ENCODE measurements around the gene SIRPG.
"Not testable (repeated sequence)": the region's sequence is repeated elsewhere in the genome, so short reads cannot be mapped to it uniquely, and the experiment has no call there.

Gene SIRPG

DNA sequence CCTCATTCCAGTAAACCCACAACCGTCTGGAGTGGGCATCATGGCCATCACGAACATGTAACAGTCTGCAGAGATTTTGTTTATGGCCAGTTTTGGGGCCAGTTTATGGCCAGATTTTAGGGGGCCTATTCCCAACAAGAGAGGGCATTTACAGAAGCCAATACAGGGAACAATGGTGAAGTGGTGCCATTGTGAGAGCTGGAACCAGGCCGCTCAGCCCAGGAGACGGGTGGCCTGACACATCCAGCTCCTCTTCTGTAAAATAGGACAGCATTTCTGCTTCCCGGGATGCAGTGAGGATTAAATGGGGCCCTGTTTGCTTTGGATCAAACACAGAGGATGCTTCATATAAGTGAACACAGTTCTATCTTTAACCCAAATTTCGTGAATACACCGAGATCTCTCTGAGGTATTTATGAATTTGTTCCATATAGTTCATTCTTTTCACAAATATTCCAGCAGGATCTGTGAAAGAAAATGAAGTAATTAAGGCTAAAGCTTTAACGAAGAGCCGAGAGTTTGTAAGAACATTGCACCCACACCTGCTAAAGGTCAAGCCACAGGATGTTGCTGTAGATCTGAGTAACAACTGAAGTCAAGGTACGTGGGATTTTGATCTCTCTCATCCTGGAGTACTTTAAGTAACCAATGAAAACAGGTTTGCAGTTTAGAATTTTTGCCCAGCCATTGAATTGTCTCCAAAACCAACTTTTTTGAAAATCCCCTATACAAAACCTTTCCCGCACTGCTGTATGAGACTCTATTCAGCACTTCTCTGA is 14.5 kb upstream of the SIRPG start:
- DNase-seq = no peak

DNA sequence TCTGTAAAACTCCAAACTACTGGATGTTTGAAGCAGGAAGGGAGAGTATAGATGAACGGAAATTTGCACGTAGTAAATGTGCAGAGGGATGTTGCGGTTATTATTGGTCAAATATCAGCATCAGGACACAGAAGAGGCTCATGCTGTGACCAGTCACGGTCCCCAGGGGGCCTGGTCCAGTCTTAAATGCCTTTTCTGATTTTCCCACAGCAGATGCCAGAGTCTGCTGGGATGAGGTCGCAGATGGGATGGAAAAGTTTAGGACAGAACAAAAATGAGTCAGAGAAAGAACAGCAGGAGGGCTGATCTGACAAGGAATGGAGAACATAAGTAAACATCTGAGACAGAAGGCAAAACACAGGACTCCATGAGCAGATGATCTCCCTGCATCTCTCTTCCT is 11.7 kb upstream of the SIRPG start:
- DNase-seq = no peak

DNA sequence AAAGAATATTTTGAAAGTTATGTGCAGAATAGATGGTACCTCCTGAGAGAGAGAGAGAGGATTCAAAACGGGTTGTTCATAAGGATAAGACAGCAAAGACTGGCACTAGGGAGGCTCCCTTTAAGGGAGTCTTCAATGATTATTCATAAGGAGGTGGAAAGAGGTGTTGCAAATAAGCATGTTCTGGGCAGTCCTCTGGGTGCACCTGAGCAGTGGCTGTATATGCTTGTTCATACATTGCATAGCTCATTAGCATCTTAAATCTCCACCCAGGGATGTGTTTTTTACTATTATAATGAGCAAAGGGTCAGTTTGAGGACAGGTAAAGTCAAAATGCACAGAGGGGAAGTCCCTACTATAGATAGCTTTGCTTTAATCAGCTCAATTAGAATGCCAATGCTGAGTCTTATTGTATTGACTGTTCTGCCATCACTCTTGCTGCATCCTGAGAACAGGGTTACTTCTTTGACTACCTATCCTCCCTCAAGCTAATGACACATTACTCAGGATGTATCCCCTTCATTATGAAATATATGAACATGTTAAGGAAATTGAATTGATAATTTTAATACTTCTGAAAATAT is 10.0 kb upstream of the SIRPG start:
- DNase-seq = no peak

DNA sequence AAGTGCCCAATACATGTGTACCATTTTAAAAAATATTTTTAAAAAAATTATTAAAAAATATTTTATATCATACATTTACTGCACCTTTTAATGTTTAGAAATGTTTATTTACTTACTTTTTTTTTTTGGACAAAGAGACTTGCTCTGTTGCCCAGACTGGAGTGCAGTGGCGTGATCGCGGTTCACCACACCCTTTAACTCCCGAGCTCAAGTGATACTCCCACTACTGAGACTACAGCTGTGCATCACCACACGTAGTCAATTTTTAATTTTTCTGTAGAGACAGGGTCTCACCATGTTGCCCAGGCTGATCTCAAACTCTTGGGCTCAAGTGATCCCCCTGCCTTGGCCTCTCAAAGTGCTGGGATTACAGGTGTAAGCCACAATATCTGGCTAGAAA is 9.2 kb upstream of the SIRPG start:
- DNase-seq = no peak

DNA sequence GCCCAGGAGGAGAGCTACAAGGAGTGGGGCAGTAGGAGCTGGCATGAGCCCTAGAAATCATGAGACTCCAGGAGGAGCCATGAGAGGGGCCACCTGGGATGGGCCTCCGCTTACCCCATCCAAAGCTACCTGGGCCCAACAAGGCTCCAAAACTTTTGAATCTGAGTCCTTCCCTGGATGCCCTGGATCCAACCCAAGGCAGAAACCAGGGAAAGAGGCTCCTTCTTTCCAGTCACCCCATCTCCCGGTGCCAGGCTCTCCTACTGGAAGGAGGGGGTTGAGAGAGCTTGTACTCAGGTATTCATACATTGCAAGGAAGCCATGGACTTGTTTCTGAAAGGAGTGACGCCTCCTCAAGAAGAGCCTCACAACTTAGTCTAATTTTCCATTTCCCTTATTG is 7.8 kb upstream of the SIRPG start:
- no peak for DNase-seq

DNA sequence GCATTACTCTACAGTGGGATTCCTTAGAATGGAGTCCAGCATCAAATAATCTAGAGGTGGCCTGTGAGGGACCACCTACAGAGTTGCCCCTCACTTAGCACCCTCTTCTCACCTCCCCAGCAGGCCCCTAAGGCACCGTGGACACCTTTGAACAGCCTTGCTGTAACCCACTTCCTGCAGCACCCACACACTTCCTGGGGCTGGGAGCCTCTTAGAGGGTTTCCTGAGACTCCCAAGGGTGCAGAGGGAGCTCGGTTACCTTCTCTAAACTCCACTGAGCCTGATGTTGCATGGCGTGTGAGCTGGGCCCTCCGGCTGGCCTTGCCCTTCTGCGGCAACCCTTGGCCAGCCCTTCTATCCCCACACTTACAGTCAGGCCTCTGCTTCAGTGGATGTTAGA is 7.3 kb upstream of the SIRPG start:
- DNase-seq = no peak

DNA sequence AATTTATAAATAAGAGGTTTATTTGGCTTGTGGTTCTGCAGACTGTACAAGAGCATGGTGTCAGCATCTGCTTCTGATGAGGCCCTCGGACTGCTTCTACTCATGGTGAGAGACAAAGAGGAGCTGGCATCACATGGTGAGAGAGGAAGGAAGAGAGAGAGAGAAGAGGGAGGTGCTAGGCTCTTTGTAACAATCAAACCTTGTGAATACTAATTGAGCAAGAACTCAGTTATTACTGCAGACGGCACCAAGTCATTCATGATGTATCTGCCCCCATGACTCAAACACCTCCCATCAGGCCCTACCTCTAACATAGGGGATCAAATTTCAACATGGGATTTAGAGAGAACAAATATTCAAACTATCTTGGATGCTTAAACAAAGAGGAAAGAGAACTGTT is 6.3 kb upstream of the SIRPG start:
- no peak for DNase-seq

DNA sequence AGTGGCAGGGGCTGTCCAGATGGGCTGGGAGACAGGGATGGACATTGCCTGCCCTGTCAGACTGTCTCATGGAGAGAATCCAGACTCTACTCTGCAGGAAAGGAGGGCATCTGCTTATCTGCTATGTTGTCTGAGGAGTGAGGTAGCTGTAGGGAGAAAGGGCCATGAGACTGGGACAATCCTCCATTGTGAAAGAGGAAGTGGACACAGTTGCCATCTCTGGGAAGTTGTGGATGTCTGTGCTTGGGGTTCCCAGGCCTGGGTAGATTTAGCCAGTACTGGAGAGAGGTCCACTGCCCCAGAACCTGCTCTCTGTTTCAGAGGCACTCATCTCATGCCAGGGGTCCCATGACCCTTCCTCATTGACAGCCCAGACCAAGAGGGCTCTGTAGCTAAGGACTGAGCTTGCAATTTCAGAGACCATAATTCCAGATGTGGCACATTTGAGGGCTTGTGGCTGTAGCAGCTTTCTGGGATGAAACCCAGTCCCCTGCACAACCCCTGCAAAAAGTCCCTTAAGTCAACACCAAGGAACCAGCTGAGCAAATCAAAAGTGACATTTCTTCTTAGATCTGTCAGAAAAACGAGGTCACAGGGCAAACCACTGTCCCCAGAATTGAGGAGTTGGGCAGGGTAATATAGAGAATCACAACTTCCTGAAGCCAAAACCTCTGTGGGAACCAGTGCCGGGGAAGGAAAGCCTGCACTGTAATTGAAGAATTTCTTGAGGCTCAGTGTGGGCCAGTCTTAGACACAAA is 4.1 kb upstream of the SIRPG start:
- no peak for DNase-seq

DNA sequence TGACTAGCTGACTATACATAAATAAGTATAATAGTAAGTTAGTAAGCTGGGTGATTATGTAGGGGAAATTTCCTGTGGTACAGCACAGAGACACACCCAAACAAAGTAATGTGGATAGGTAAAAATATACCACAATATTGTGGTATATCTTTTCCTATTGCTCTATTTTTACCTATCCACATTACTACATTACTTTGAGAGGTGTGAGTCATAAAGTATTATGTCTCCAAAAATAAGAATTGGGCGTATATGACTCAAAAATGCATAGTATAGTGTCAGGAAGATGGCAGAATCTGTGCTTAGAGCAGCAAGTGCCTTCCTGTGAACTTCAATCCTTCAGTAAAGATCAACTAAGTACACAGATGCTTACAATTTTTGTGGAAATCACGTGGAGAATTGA is 2.7 kb upstream of the SIRPG start:
- no peak for DNase-seq

DNA sequence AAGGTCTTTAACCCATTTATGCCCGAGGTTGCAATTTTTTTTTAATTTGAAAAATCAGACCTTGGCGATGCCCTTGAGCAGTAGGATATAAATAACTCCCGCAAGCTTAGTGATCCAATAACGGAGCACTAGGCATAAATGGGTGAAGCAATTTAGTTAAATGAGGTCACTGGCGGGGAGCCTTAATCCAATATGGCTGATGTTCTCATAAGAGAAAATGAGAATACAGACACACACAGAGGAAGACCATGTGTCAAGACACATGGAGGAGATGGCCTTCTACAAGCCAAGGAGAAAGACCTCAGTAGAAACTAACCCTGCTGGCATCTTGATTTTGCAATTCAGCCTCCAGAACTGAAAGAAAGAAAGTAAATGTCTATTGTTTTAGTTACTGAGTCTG is 735 bp downstream of the SIRPG start:
- no peak for DNase-seq

DNA sequence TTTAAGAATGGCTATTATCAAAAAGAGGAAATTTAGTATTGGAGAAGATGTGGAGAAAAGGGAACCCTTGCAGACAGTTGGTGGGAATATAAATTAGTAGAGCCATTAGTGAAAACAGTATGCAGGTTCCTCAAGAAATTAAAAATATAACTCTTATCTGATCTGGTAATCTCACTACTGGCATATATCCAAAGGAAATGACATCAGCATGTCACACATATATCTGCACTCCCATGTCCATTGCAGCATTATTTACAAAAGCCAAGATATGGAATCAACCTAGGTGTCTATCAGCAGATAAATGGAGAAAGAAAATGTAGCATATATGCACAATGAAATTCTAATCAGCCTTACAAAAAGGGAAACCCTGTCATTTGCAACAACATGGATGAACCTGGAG is 2.6 kb downstream of the SIRPG start:
- no peak for DNase-seq

DNA sequence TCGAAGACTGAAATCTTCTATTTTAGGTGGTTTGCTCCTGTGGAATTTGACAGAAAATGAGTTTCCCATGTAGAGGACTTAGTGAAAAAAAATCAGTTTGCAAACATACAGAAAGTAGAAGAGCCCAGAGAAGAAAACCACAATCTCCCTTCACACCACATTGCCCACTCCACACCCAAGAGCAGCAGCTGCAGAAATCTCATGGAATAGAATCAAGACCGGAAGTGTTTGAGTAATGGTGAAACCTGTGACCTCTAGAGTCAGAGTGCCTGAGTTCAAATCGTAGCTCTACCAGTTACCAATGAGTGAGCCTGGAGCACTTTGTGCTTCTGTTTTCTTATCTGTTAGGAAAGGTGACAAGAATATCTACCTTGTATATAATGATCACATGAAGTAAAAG is 4.6 kb downstream of the SIRPG start:
- DNase-seq = no peak

DNA sequence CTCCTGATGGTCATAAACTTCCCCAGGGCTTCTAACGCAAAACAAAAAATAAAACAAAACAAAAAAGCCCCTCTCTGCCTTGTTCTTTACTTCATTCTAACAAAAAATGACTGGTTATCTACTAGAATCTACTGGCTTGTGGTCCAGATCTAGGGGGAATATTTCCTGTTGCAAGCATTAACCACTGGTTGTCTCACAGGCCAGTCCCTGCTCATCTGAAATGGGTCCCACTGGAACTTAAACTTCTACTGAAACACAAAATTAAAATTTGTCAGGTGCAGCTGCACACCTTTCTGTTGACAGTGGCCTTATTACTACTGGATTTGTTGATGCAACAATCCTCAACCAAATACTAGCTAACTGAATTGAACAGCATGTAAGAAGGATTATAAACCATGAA is 5.5 kb downstream of the SIRPG start:
- DNase-seq = no peak

DNA sequence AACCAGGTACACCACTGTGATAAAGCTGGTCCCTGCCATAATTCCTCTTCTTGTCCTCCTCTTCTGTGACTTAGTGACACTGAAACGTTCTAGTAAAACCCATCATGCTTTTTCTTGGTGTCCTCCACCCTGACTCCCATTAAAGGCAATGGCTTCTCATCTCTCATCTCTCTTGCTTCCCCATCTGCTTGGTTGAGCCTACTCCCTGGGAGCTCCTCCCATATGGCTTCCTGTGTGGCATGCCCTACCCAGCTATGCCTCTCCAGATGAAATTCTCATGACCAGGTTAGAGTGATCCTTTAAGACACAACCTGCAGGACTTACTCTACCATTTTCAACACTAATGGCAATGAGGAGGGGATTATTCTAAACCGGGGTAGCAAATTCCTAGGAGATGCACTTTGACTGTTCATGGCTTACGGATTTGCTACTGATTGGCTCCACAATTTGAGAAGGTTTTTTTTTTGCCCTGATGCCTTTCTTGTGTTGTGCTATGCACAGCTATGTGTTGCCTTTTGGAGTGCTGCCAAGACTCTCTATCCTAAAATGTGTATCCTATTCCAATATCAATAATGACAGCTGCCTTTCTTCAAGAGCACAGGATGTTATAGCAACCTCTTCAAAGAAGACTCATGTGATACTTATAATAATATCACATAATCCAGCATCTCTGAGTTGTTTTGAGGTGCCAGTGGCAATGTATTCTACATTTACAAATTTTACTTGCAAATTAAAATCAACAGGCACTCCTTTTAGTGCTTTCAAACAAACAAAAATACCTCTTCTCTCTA is 6.1 kb downstream of the SIRPG start:
- DNase-seq = no peak

DNA sequence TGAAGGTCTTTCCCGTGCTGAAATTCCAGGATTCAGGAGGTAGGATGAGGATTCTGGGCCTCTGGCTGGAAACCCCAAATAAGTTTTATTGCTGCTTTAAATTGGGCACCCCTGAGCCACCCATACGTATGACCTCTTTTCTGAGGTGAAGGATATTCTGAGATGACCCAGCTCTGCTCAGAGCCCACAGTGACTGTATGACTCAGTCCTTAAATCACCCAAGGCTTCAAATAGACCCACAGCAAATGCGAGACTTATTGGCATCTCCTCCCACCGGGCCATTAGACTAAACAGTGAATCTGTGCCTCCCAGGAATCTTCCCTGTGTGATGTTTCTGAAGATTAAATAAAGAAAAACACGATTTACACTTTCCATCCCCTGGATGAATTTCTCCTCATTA is 9.5 kb downstream of the SIRPG start:
- DNase-seq = no peak

DNA sequence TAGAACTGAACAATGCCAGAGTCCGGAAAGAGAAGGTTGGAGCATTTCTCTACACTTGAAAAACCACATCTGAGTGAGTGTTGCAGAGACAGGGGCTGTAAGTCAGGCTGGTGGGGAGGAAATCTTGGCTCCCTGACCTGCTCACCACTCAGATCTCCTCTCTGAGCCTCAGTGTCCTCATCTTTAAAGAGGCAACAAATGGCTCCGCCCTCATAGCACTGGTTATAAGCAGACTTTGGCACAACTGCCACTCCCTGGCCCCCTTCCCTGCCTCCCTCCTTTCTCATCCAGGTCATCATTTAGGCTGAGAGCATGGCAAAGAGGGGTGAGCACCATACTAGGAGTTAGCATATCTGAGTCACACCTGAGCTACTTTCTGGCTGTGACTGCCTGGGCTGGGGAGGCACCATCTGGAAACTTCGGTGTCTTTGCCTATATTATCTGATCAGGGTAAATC is 10.6 kb downstream of the SIRPG start:
- DNase-seq = no peak

DNA sequence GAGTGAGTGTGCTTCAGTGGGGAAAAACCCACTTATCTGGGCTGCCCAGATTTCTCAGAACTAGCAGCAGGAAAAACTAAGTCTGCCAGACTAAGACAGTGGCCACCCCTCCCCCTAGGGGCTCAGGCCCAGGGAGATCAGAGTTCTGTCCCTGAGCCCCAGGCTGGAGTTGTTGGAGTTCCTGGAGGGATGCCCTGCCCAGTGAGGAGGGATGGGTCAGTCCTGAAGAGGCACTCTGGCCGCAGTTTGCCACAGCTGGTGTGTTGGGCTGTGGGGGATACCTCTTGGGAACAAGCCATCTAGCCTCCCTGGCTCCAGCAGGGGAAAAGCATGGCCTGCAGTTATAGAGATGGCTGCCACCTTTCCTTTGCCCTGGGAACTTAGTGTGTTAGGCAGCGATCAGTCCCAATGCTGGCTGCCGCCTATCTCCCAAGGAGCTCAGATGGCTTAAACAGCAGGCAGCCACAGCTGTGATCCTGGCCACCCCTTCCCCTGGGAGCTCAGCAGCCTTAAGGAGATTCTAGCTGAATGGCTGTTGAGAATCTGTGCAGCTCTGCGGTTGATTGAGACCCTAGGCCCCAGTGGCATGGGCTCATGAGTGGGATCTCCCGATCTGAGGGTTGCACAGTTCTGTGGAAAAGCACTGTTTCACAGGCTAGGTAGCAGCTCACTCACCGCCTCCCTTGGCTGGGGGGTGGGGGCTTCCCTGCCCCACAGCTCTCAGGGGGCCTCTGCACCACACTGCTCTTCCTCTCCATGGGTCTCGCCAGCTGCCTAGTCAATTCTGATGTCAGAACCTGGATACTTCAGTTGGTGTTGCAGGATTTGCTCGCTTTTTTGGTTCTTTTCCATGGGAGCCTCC is 13.2 kb downstream of the SIRPG start:
- no peak for DNase-seq

DNA sequence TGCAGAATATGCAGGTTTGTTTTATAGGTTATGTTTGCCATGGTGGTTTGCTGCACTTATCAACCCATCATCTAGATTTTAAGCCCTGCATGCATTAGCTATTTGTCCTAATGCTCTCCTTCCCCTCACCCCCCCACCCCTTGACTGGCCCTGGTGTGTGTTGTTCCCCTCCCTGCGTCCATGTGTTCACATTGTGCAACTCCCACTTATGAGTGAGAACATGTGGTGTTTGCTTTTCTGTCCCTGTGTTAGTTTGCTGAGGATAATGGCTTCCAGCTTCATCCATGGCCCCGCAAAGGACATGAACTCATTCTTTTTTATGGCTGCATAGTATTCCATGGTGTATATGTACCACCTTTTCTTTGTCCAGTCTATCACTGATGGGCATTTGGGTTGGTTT is 18.9 kb downstream of the SIRPG start:
- DNase-seq = not testable (repeated sequence)

DNA sequence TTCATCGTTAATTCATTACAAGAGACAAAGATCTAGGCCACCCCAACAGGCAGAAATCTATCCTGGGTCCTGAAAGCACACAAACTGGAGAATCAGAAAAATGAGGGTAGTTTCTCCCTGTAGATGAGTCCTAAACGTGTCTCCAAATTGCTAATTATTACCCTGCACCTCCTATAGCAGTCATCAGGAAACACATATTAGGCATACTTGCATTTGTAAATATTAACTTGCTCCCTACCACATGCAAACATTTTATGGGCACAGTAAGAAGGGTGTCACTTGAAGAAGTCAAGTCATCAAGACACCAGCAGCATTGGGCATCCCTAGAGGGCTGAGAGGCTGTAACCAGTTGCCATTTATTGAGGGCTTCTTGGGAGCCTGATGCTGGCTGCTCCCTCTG is 19.8 kb downstream of the SIRPG start:
- DNase-seq = no peak

DNA sequence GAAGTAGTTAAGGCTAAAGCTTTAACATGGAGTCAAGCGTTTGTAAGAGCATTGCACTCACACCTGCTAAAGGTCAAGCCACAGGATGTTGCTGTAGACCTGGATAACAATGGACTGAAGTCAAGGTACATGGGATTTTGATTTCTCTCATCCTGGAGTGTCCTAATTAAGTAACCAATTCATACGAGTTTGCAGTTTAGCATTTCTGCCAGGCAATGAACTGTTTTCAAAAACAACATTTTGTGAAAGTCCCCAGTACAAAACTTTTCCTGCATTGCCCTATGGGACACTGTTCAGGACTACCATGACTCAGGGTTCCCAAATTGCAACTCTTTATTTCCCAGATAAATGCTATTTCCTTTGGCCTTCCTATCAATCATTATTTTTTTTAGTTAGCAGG is 20.4 kb downstream of the SIRPG start:
- DNase-seq = no peak

DNA sequence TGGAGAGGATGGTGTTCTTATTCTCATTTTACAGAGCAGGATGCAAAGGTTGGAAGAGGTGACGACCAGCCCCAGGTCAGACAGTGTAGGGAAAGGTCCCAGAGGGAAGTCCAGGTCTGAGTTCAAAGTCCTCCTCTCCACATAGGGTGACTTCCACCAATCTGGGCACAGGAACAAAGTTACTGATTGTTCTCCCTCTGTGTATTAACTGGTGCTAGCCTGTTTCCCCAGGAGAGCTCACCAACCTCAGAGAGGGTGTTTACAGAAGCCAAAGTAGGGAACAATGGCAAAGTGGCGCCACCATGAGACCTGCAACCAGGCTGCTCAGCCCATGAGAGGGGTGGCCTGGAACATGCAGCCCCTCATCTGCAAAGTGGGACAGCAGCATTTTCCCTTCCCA is 21.0 kb downstream of the SIRPG start:
- no peak for DNase-seq

DNA sequence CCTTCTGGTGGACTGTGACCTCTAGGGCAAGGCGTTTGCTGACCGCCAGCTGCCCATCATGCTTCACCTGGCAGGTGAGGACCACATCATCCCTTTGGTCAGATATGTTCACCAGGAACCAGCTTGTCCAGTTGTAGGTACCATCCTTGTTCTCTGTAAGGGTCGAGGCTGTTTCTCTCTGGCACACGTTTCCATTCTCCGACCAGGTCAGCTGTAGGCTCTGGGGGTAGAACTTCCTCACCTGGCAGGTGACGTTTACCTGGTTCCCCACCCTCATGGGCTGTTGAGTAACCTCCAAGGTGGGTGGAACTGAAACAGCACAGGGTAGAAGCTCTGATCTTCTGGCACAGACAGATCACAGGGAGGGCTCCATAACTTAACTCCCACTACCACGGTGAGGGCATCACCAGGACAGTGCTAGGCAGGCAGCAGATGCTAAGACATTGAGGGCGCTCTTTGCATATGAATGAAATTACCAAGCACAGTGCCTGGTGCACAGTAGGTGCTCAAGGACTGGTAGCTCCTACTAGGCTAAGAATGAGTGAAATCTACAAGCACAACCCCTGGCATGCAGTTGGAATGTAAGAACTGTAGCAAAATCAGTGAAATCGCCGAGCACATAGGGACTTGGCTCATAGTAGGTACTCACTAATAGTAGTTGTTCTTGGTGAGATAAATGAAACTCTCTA is 22.1 kb downstream of the SIRPG start:
- no peak for DNase-seq

All from bone marrow (tissue), 2 donors.